H9 (cell line): ENCODE measurements around the gene TMPRSS2. TPM values are rescaled to one million over a fixed set of nuclear protein-coding genes. Genes with fewer than 3 reads are reported as not detected.

ENCODE experiments used
- DNase-seq: peaks from one replicate; pipeline ENCODE4 v3.0.0-alpha.2; 2017
- H2AFZ ChIP-seq: one replicate; pipeline ENCODE4 v1.6.1; 2013; ENCODE audit warnings: mild to moderate bottlenecking, low read length, control low read depth, moderate library complexity
- H2AK5ac ChIP-seq: 2 replicates; pipeline ENCODE4 v1.6.1; 2013; ENCODE audit warnings: low read length, control low read depth, mixed read lengths; ENCODE audit not compliant: insufficient read length
- H2BK120ac ChIP-seq: one replicate; pipeline ENCODE4 v1.6.1; 2013; ENCODE audit warnings: low read depth, mild to moderate bottlenecking, low read length, control low read depth, inconsistent platforms; ENCODE audit not compliant: poor library complexity, severe bottlenecking
- H2BK12ac ChIP-seq: 2 replicates; pipeline ENCODE4 v1.6.1; 2013; ENCODE audit warnings: low read length, control low read depth, mixed read lengths, low read depth; ENCODE audit not compliant: insufficient read length
- H2BK15ac ChIP-seq: 2 replicates; pipeline ENCODE4 v1.6.1; 2013; ENCODE audit warnings: low read depth, low read length, control low read depth
- H2BK20ac ChIP-seq: one replicate; pipeline ENCODE4 v1.6.1; 2013; ENCODE audit warnings: low read depth, mild to moderate bottlenecking, low read length, control low read depth, inconsistent platforms; ENCODE audit not compliant: poor library complexity, severe bottlenecking
- H2BK5ac ChIP-seq: 2 replicates; pipeline ENCODE4 v1.6.1; 2013; ENCODE audit warnings: low read length, control low read depth, mixed read lengths; ENCODE audit not compliant: insufficient read length
- H3K14ac ChIP-seq: 2 replicates; pipeline ENCODE4 v1.6.1; 2013; ENCODE audit warnings: low read length, control low read depth; ENCODE audit not compliant: insufficient read depth
- H3K18ac ChIP-seq: 2 replicates; pipeline ENCODE4 v1.6.1; 2013; ENCODE audit warnings: low read depth, mild to moderate bottlenecking, mixed read lengths, low read length, control low read depth; ENCODE audit not compliant: insufficient read length
- H3K23ac ChIP-seq: 2 replicates; pipeline ENCODE4 v1.6.1; 2013; ENCODE audit warnings: low read length, control low read depth, mixed read lengths, low read depth; ENCODE audit not compliant: insufficient read length
- H3K23me2 ChIP-seq: 2 replicates; pipeline ENCODE4 v1.6.1; 2013; ENCODE audit warnings: low read depth, mild to moderate bottlenecking, mixed read lengths, low read length, control low read depth; ENCODE audit not compliant: insufficient read length, poor library complexity, severe bottlenecking
- H3K27ac ChIP-seq: 2 replicates; pipeline ENCODE4 v1.5.1; 2013; ENCODE audit warnings: low read length, control low read depth, mixed read lengths, low read depth; ENCODE audit not compliant: insufficient read length
- H3K27me3 ChIP-seq: 2 replicates; pipeline ENCODE4 v1.6.1; 2013; ENCODE audit warnings: low read length, control low read depth, inconsistent platforms; ENCODE audit not compliant: insufficient read depth
- H3K4ac ChIP-seq: 2 replicates; pipeline ENCODE4 v1.6.1; 2013; ENCODE audit warnings: low read depth, mild to moderate bottlenecking, control low read depth, inconsistent platforms, low read length, moderate library complexity
- H3K4me1 ChIP-seq: 2 replicates; pipeline ENCODE4 v1.6.1; 2013; ENCODE audit warnings: low read length, control low read depth, inconsistent platforms; ENCODE audit not compliant: insufficient read depth
- H3K4me2 ChIP-seq: 2 replicates; pipeline ENCODE4 v1.6.1; 2013; ENCODE audit warnings: low read length, control low read depth, mixed read lengths; ENCODE audit not compliant: insufficient read length, insufficient read depth
- H3K56ac ChIP-seq: 2 replicates; pipeline ENCODE4 v1.6.1; 2013; ENCODE audit warnings: low read depth, mild to moderate bottlenecking, mixed read lengths, low read length, control low read depth; ENCODE audit not compliant: insufficient read length
- H3K79me1 ChIP-seq: 2 replicates; pipeline ENCODE4 v1.6.1; 2013; ENCODE audit warnings: low read depth, mild to moderate bottlenecking, moderate library complexity, low read length, control low read depth, inconsistent platforms; ENCODE audit not compliant: insufficient read depth, poor library complexity, severe bottlenecking
- H3K79me2 ChIP-seq: 2 replicates; pipeline ENCODE4 v1.6.1; 2013; ENCODE audit warnings: low read length, control low read depth, inconsistent platforms; ENCODE audit not compliant: insufficient read depth
- H3K9ac ChIP-seq: 2 replicates; pipeline ENCODE4 v1.6.1; 2013; ENCODE audit warnings: low read length, control low read depth, mixed read lengths; ENCODE audit not compliant: insufficient read length; ENCODE audit errors: extremely low read depth
- H3K9me3 ChIP-seq: one replicate; pipeline ENCODE4 v1.6.1; 2013; ENCODE audit warnings: low read depth, low read length, inconsistent platforms; ENCODE audit not compliant: control insufficient read depth
- H3T11ph ChIP-seq: one replicate; pipeline ENCODE4 v1.6.1; 2013; ENCODE audit warnings: mild to moderate bottlenecking, low read length, control low read depth, inconsistent platforms
- H4K20me1 ChIP-seq: one replicate; pipeline ENCODE4 v1.6.1; 2013; ENCODE audit not compliant: control insufficient read depth, insufficient read length, insufficient read depth
- H4K5ac ChIP-seq: 2 replicates; pipeline ENCODE4 v1.6.1; 2013; ENCODE audit warnings: low read depth, mild to moderate bottlenecking, mixed read lengths, low read length, control low read depth; ENCODE audit not compliant: insufficient read length
- H4K8ac ChIP-seq: replicated peaks from 2 replicates; pipeline ENCODE4 v1.6.1; 2013; ENCODE audit warnings: low read length, control low read depth, mixed read lengths, low read depth; ENCODE audit not compliant: insufficient read length
- H4K91ac ChIP-seq: 2 replicates; pipeline ENCODE4 v1.6.1; 2013; ENCODE audit warnings: low read depth, mild to moderate bottlenecking, moderate library complexity, mixed read lengths, low read length, control low read depth; ENCODE audit not compliant: insufficient read length
- H3K27ac Mint-ChIP-seq, 3 experiments: 2 replicates in 2 of 3; 3 replicates in 1 of 3; pipeline ENCODE4 v1.8.0; 2020 to 2021; ENCODE audit warnings: mixed read lengths in 3 of 3, mild to moderate bottlenecking in 1 of 3, moderate library complexity in 1 of 3
- H3K27me3 Mint-ChIP-seq: 2 replicates; pipeline ENCODE4 v1.8.0; 2021; ENCODE audit warnings: low read depth, mild to moderate bottlenecking, moderate library complexity, mixed read lengths
- H3K36me3 Mint-ChIP-seq, 3 experiments: 2 replicates in 2 of 3; 3 replicates in 1 of 3; pipeline ENCODE4 v1.8.0; 2020 to 2021; ENCODE audit warnings: low read depth in 3 of 3, mixed read lengths in 3 of 3; ENCODE audit not compliant: insufficient read depth in 1 of 3
- H3K4me1 Mint-ChIP-seq, 2 experiments: 2 replicates each; pipeline ENCODE4 v1.8.0; 2020; ENCODE audit warnings: mixed read lengths in 2 of 2
- H3K4me3 Mint-ChIP-seq, 2 experiments: 2 replicates in 1 of 2; 3 replicates in 1 of 2; pipeline ENCODE4 v1.8.0; 2020 to 2021; ENCODE audit warnings: mild to moderate bottlenecking in 2 of 2, mixed read lengths in 2 of 2, moderate library complexity in 1 of 2
- H3K9me3 Mint-ChIP-seq, 2 experiments: 2 replicates in 1 of 2; 3 replicates in 1 of 2; pipeline ENCODE4 v1.8.0; 2020; ENCODE audit warnings: mild to moderate bottlenecking in 2 of 2, mixed read lengths in 2 of 2, moderate library complexity in 1 of 2
- WGBS: extraction: QIAGEN DNeasy Blood & Tissue Kit; methylation state at CpG from one replicate; pipeline ENCODE4 v1.1.7; 2013; ENCODE audit warnings: missing lambda C conversion rate, low lambda C conversion rate, mixed read lengths; ENCODE audit not compliant: insufficient read length; ENCODE audit errors: extremely low coverage; 5-methylcytosine and 5-hydroxymethylcytosine counted together
- total RNA-seq: library from RNA; stranded (reverse); gene quantifications from 2 replicates; pipeline ENCODE4 v1.2.1, GENCODE V29; 2021
- TF ChIP-seq, protein P1 (sequence below): fragments of 200-600 bp; sonication (generic); conservative IDR thresholded peaks from 3 replicates; pipeline ENCODE4 v1.8.0; 2021; ENCODE audit warnings: antibody characterized with exemption, mild to moderate bottlenecking

Gene TMPRSS2
- total RNA-seq, 1 experiment from 2014 or later = 12.1 TPM

DNA sequence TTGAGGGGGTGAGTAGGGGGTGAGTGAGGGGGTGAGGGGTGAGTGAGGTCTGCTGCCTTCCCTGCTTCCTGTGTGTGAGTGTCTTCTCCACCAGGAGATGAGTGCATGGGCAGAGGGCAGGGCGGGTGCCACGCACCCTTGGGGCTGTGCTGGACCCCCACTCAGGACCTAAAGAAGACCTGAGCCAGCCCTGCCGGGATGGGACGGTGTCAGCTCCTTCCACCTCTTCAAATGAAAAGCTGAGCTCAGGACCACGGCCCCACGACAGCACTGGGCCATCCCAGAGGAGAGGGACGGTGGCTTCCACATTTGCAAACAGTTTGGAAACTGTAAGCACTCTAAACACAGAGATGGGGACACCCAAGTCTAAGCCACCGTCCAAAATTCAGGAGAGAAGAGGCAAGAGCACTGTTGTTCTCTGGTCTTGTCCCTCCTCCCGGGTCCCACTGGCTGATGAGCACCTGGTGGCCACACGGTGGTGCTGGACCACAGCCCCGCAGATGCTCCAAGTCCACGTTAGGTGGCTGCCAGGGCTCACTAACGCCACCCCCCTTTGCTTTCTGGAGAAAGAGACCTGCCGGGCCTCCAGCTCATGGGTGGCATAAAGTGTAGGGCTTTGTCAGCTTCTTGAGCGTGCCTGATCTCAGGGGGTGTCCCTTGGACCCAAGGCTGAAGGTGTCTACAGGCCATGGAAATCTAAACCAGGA is 32.1 kb downstream of the TMPRSS2 start:
- Histone ChIP-seq H2BK15ac (no peak overlapping the region), H3K23me2 (no peaks in the 10 kb centered on the region), H3K27me3 (no peaks in the 10 kb centered on the region), H4K5ac (no peak overlapping the region), H3K23ac (no peak overlapping the region), H4K91ac (no peak overlapping the region), H2AK5ac (no peak overlapping the region), H2AFZ (no peak overlapping the region), H2BK12ac (no peak overlapping the region), H3K27ac (no peak overlapping the region), H3K9me3 (no peaks in the 10 kb centered on the region), H3K4me1 (peaks cover 8% of the 10 kb centered on the region; the same call in 1 of the 2 replicates), H3K4ac (no peak overlapping the region), H3K14ac (no peak overlapping the region), H3K4me2 (no peak overlapping the region), H3T11ph (no peak overlapping the region), H3K79me1 (no peaks in the 10 kb centered on the region), H2BK5ac (no peak overlapping the region), H3K9ac (no peak overlapping the region), H2BK120ac (no peak overlapping the region), H4K8ac (no peak overlapping the region), H4K20me1 (no peaks in the 10 kb centered on the region), H3K79me2 (no peaks in the 10 kb centered on the region), H3K18ac (no peak overlapping the region), H3K56ac (no peak overlapping the region), H2BK20ac (no peak overlapping the region)
- TF ChIP-seq, protein P1, sequence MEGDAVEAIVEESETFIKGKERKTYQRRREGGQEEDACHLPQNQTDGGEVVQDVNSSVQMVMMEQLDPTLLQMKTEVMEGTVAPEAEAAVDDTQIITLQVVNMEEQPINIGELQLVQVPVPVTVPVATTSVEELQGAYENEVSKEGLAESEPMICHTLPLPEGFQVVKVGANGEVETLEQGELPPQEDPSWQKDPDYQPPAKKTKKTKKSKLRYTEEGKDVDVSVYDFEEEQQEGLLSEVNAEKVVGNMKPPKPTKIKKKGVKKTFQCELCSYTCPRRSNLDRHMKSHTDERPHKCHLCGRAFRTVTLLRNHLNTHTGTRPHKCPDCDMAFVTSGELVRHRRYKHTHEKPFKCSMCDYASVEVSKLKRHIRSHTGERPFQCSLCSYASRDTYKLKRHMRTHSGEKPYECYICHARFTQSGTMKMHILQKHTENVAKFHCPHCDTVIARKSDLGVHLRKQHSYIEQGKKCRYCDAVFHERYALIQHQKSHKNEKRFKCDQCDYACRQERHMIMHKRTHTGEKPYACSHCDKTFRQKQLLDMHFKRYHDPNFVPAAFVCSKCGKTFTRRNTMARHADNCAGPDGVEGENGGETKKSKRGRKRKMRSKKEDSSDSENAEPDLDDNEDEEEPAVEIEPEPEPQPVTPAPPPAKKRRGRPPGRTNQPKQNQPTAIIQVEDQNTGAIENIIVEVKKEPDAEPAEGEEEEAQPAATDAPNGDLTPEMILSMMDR = no peak
- Mint-ChIP-seq H3K36me3 (peaks cover 12 to 34% (median 22%) of the 10 kb centered on the region in 3 experiments), H3K4me3 (no peak overlapping the region), H3K9me3 (no peaks in the 10 kb centered on the region), H3K27me3 (no peaks in the 10 kb centered on the region), H3K27ac (no peak overlapping the region), H3K4me1 (peaks cover 42 to 44% of the 10 kb centered on the region in 2 experiments)
- DNase-seq = no peak
- WGBS = no CpG with 5 or more reads among the region's 15 CpGs
